H1 (cell line): ENCODE results near the gene GAK. TPM values are rescaled to one million over a fixed set of nuclear protein-coding genes. Genes with fewer than 3 reads are reported as not detected.

Experiments used
- CTCF ChIA-PET: fragments of 300-600 bp; sonication (Branson Sonifier 250); formaldehyde crosslinking; loops from one replicate; lab custom pipeline; 2021; ENCODE audit not compliant: partially characterized antibody; lab: Charles Lee
- POLR2A ChIA-PET: fragments of 300-600 bp; sonication (Branson Sonifier 250); formaldehyde crosslinking; loops from one replicate; lab custom pipeline; 2021; ENCODE audit warnings: inconsistent platforms; ENCODE audit not compliant: partially characterized antibody; lab: Charles Lee
- DNase-seq, 2 experiments: peaks; one replicate each; pipeline versions ENCODE4 v3.0.0 to v3.0.0-alpha.2; 2010 to 2022; ENCODE audit warnings: low spot score in 2 of 2, low read depth in 1 of 2, mixed read lengths in 1 of 2
- FAIRE-seq: peaks from 2 replicates; lab custom pipeline; 2011; peaks lifted over from hg19 to GRCh38; lab: Jason Lieb, UNC
- H2AFZ ChIP-seq: 2 replicates; pipeline ENCODE4 v1.8.1; 2012; ENCODE audit warnings: low read length, inconsistent platforms
- H2AK5ac ChIP-seq: 2 replicates; pipeline ENCODE4 v1.6.1; 2013; ENCODE audit warnings: low read depth, low read length
- H2BK120ac ChIP-seq: replicated peaks from 2 replicates; pipeline ENCODE3; 2013; ENCODE audit warnings: low read depth, low read length, inconsistent platforms
- H2BK12ac ChIP-seq: 2 replicates; pipeline ENCODE4 v1.6.1; 2013; ENCODE audit warnings: low read depth, low read length
- H2BK15ac ChIP-seq: 2 replicates; pipeline ENCODE4 v1.6.1; 2013; ENCODE audit warnings: low read length
- H2BK20ac ChIP-seq: 2 replicates; pipeline ENCODE4 v1.6.1; 2013; ENCODE audit warnings: low read length
- H2BK5ac ChIP-seq: 2 replicates; pipeline ENCODE4 v1.6.1; 2013; ENCODE audit warnings: low read depth, low read length
- H3K14ac ChIP-seq: 2 replicates; pipeline ENCODE4 v1.6.1; 2013; ENCODE audit warnings: inconsistent platforms; ENCODE audit not compliant: insufficient read length
- H3K18ac ChIP-seq: 2 replicates; pipeline ENCODE4 v1.6.1; 2013; ENCODE audit warnings: low read length; ENCODE audit errors: extremely low read depth
- H3K23ac ChIP-seq: 2 replicates; pipeline ENCODE4 v1.6.1; 2013; ENCODE audit warnings: inconsistent platforms; ENCODE audit not compliant: insufficient read length
- H3K23me2 ChIP-seq: 2 replicates; pipeline ENCODE4 v1.6.1; 2013; ENCODE audit warnings: low read depth, low read length
- H3K27ac ChIP-seq: 2 replicates; pipeline ENCODE4 v1.6.1; 2011; ENCODE audit warnings: low read depth, low read length, inconsistent platforms
- H3K27me3 ChIP-seq, 4 experiments: replicated peaks in 1 of 4; 1 replicate in 1 of 4; 2 replicates in 3 of 4; pipeline versions ENCODE4 v1.6.1 to v1.8.1; 2011 to 2013; ENCODE audit warnings: low read length in 3 of 4, mild to moderate bottlenecking in 3 of 4, inconsistent platforms in 2 of 4, mixed read lengths in 2 of 4, moderate library complexity in 1 of 4; ENCODE audit not compliant: control insufficient read depth in 3 of 4, insufficient read depth in 3 of 4; ENCODE audit errors: extremely low read depth in 1 of 4
- H3K36me3 ChIP-seq, 4 experiments: 2 replicates each; pipeline versions ENCODE4 v1.6.1 to v1.8.1; 2011 to 2013; ENCODE audit warnings: mild to moderate bottlenecking in 4 of 4, low read length in 3 of 4, moderate library complexity in 2 of 4, control low read depth in 1 of 4, inconsistent platforms in 1 of 4; ENCODE audit not compliant: insufficient read depth in 4 of 4, control insufficient read depth in 2 of 4
- H3K4ac ChIP-seq: replicated peaks from 2 replicates; pipeline ENCODE3; 2013; ENCODE audit warnings: low read length, low read depth, mixed read lengths, inconsistent platforms; ENCODE audit not compliant: insufficient read length
- H3K4me1 ChIP-seq, 4 experiments: replicated peaks in 1 of 4; 1 replicate in 1 of 4; 2 replicates in 3 of 4; pipeline versions ENCODE4 v1.6.1 to v1.8.1; 2011 to 2013; ENCODE audit warnings: low read length in 3 of 4, inconsistent platforms in 2 of 4, mixed read lengths in 1 of 4; ENCODE audit not compliant: insufficient read depth in 4 of 4, control insufficient read depth in 3 of 4
- H3K4me2 ChIP-seq, 2 experiments: 2 replicates each; pipeline versions ENCODE4 v1.6.1 to v1.8.1; 2011 to 2013; ENCODE audit warnings: low read depth in 2 of 2, low read length in 2 of 2, control low read depth in 1 of 2, inconsistent platforms in 1 of 2, mild to moderate bottlenecking in 1 of 2; ENCODE audit not compliant: insufficient read depth in 1 of 2
- H3K4me3 ChIP-seq, 4 experiments: fragments of 200-600, 300-600 bp in 1 of 4; sonication (generic), shearing (Covaris generic), sonication (Bioruptor Twin) in 1 of 4; 2 replicates each; pipeline versions ENCODE4 v1.5.1 to v1.8.1; 2011 to 2016; ENCODE audit warnings: low read length in 4 of 4, low read depth in 3 of 4, control low read depth in 2 of 4, inconsistent platforms in 2 of 4, mild to moderate bottlenecking in 2 of 4, mixed read lengths in 1 of 4, moderate library complexity in 1 of 4; ENCODE audit not compliant: insufficient read depth in 2 of 4; ENCODE audit errors: extremely low read depth in 1 of 4
- H3K56ac ChIP-seq: replicated peaks from 2 replicates; pipeline ENCODE3; 2013; ENCODE audit warnings: low read depth, mild to moderate bottlenecking, mixed read lengths, low read length, inconsistent platforms; ENCODE audit not compliant: insufficient read length
- H3K79me1 ChIP-seq: 2 replicates; pipeline ENCODE4 v1.6.1; 2013; ENCODE audit warnings: low read depth, low read length, control low read depth
- H3K79me2 ChIP-seq, 2 experiments: 2 replicates each; pipeline versions ENCODE4 v1.6.1 to v1.8.1; 2012 to 2013; ENCODE audit warnings: low read length in 2 of 2, mild to moderate bottlenecking in 2 of 2, inconsistent platforms in 1 of 2; ENCODE audit not compliant: insufficient read depth in 2 of 2, control insufficient read depth in 1 of 2
- H3K9ac ChIP-seq, 4 experiments: replicated peaks in 1 of 4; 1 replicate in 1 of 4; 2 replicates in 3 of 4; pipeline versions ENCODE4 v1.6.1 to v1.8.1; 2011 to 2013; ENCODE audit warnings: low read depth in 3 of 4, low read length in 3 of 4, control low read depth in 2 of 4, mild to moderate bottlenecking in 2 of 4, moderate library complexity in 2 of 4, inconsistent platforms in 1 of 4; ENCODE audit errors: extremely low read depth in 1 of 4
- H3K9me3 ChIP-seq, 2 experiments: 2 replicates each; pipeline versions ENCODE4 v1.6.1 to v1.8.1; 2012 to 2013; ENCODE audit warnings: mild to moderate bottlenecking in 2 of 2, moderate library complexity in 2 of 2, control low read depth in 1 of 2, inconsistent platforms in 1 of 2, low read depth in 1 of 2, low read length in 1 of 2, mixed read lengths in 1 of 2; ENCODE audit not compliant: insufficient read depth in 2 of 2
- H4K20me1 ChIP-seq, 2 experiments: replicated peaks in 1 of 2; 2 replicates each; pipeline versions ENCODE3 to v1.8.1; 2011 to 2013; ENCODE audit warnings: inconsistent platforms in 2 of 2, low read length in 2 of 2, mild to moderate bottlenecking in 1 of 2; ENCODE audit not compliant: insufficient read depth in 2 of 2, control insufficient read depth in 1 of 2
- H4K5ac ChIP-seq: 2 replicates; pipeline ENCODE4 v1.6.1; 2013; ENCODE audit warnings: low read length, low read depth, mixed read lengths, inconsistent platforms; ENCODE audit not compliant: insufficient read length
- H4K8ac ChIP-seq: 2 replicates; pipeline ENCODE4 v1.8.0; 2013; ENCODE audit warnings: mild to moderate bottlenecking, moderate library complexity, low read length, inconsistent platforms; ENCODE audit not compliant: insufficient read depth; ENCODE audit errors: extremely low read depth
- H4K91ac ChIP-seq: replicated peaks from 2 replicates; pipeline ENCODE3; 2013; ENCODE audit warnings: low read length, mixed read lengths, inconsistent platforms; ENCODE audit not compliant: insufficient read length
- BACH1 ChIP-seq: IDR thresholded peaks from 2 replicates; pipeline ENCODE4 v1.6.1; 2012; ENCODE audit warnings: low read length, improper control_type of control experiment
- GTF2F1 ChIP-seq: IDR thresholded peaks from 2 replicates; pipeline ENCODE4 v1.6.1; 2012; ENCODE audit warnings: low read depth, low read length, improper control_type of control experiment, borderline replicate concordance
- POLR2A ChIP-seq, 2 experiments: IDR thresholded peaks; 1 replicate in 1 of 2; 2 replicates in 1 of 2; pipeline ENCODE4 v1.6.1; 2011; ENCODE audit warnings: low read depth in 2 of 2, low read length in 2 of 2, mild to moderate bottlenecking in 2 of 2; ENCODE audit errors: control extremely low read depth in 1 of 2
- POU5F1 ChIP-seq: IDR thresholded peaks from 2 replicates; pipeline ENCODE4 v1.6.1; 2011; ENCODE audit warnings: low read depth, mild to moderate bottlenecking, low read length, moderate library complexity
- SIN3A ChIP-seq, 2 experiments: IDR thresholded peaks in 1 of 2; conservative IDR thresholded peaks in 1 of 2; 2 replicates each; pipeline ENCODE4 v1.6.1; 2011 to 2012; ENCODE audit warnings: low read length in 2 of 2, improper control_type of control experiment in 1 of 2, low read depth in 1 of 2, mild to moderate bottlenecking in 1 of 2
- SRF ChIP-seq: IDR thresholded peaks from 2 replicates; pipeline ENCODE4 v1.6.1; 2011; ENCODE audit warnings: mild to moderate bottlenecking, low read depth, low read length, moderate library complexity
- WGBS, 2 experiments: shearing (Covaris generic) in 1 of 2; methylation state at CpG; one replicate each; pipeline versions ENCODE4 v1.1.6 to v1.1.7; 2013 to 2015; ENCODE audit warnings: low lambda C conversion rate in 2 of 2, mixed read lengths in 2 of 2, inconsistent platforms in 1 of 2, low coverage in 1 of 2, missing lambda C conversion rate in 1 of 2; ENCODE audit not compliant: insufficient replicate concordance in 2 of 2, insufficient coverage in 1 of 2, insufficient read length in 1 of 2; ENCODE audit errors: extremely low coverage in 1 of 2, missing lambda C conversion rate in 1 of 2; 5-methylcytosine and 5-hydroxymethylcytosine counted together
- polyA plus RNA-seq, 7 experiments: library from polyadenylated mRNA; depleted of rRNA in 3 of 7; stranded (reverse) in 5 of 7; unstranded in 2 of 7; fragments of >200 nt in 5 of 7; fragments of 200-250 nt in 2 of 7; gene quantifications; 1 replicate in 5 of 7; 2 replicates in 1 of 7; 4 replicates in 1 of 7; pipeline versions ENCODE4 v1.2.1 to v1.2.3, GENCODE V29; 2011 to 2013; ENCODE audit warnings: missing spikeins in 2 of 7, mixed read lengths in 2 of 7
- total RNA-seq: library from RNA; stranded (reverse); fragmentation: NEBNext Ultra II Directional; extraction: Animal tissue kit (Norgen Biotek cat#: 25700); gene quantifications from 2 replicates; pipeline ENCODE4 v1.2.1, GENCODE V29; 2021
- TF ChIP-seq, protein P1 (sequence below): IDR thresholded peaks from 2 replicates; pipeline ENCODE4 v1.6.1; 2011; ENCODE audit warnings: low read depth, mild to moderate bottlenecking, low read length; ENCODE audit not compliant: insufficient read depth

The GAK gene
- total and polyA plus RNA-seq, 2 of the 8 experiments (the other 6 are each of a cell fraction or from before 2014, with no cell fraction given) = 31.5 to 70.8 TPM

DNA sequence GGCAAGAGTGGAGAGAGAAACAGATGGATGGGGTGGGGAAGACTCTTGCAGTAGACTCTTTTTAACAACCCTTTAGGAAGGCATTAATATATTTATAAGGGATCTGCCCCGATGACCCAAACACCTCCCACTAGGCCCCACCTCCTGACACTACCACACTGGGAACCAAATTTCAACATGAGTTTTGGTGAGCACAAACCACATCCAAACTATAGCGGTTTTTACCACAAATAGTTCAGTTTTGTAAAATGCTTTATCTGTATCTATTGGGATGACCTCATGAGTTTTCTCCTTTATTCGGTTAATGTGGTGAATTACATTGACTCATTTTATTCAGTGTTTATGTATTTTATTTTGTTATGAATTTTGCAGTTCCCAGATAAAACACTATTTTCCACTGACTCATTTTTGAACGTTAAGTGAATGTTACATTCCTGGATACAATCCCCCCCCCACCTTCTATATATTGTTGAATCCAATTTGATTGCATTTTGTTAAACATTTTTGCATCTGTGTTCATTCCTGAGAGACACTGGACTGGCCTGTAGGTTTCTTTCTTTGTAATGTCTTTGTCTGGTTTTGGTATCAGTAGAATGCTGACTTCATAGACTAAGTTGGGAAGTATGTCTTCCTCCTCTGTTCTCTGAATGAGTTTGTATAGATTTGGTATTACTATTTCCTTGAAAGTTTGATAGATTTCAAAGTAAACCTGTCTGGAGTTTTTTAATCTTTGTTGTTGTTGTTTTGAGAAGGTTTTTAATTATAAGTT is 92.3 kb downstream of the GAK start:
- FAIRE-seq = no peak
- H2AFZ ChIP-seq = no peak overlapping the region
- H2BK12ac ChIP-seq = no peak overlapping the region
- peaks cover 6 to 8% of the 10 kb centered on the region in 2 experiments; a peak in 1 of 4 replicates for H3K9me3 ChIP-seq
- H4K8ac ChIP-seq = no peak overlapping the region
- no peak overlapping the region for H3K4me3 ChIP-seq
- CTCF ChIA-PET = no interaction called here
- no peak overlapping the region for H3K18ac ChIP-seq
- H3K27me3 ChIP-seq = no peaks in the 10 kb centered on the region
- no peak overlapping the region for H2AK5ac ChIP-seq
- H2BK15ac ChIP-seq = no peak overlapping the region
- no peak overlapping the region for H3K23ac ChIP-seq
- H3K79me2 ChIP-seq = no peaks in the 10 kb centered on the region
- no peaks in the 10 kb centered on the region for H3K36me3 ChIP-seq
- H4K5ac ChIP-seq = no peak overlapping the region
- POLR2A ChIA-PET = no interaction called here
- H3K4me2 ChIP-seq = no peak overlapping the region
- H2BK120ac ChIP-seq = no peak overlapping the region
- no peaks in the 10 kb centered on the region for H4K20me1 ChIP-seq
- no peaks in the 10 kb centered on the region for H3K23me2 ChIP-seq
- H3K4ac ChIP-seq = no peak overlapping the region
- no peak overlapping the region for H2BK5ac ChIP-seq
- H3K9ac ChIP-seq = no peak overlapping the region
- TF ChIP-seq POU5F1 = no peak
- TF ChIP-seq, protein P1, sequence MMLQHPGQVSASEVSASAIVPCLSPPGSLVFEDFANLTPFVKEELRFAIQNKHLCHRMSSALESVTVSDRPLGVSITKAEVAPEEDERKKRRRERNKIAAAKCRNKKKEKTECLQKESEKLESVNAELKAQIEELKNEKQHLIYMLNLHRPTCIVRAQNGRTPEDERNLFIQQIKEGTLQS = no peak
- no peak for TF ChIP-seq POLR2A (IDR thresholded peaks at IDR 0.05; ENCODE audit: control extremely low read depth in 1 of 2, low read depth in 2 of 2, low read length in 2 of 2)
- TF ChIP-seq SIN3A (conservative IDR thresholded peaks at IDR 0.05 in 1 of 2, IDR thresholded peaks at IDR 0.05 in 1 of 2; ENCODE audit: low read depth in 1 of 2, low read length in 2 of 2) = no peak
- no peak for TF ChIP-seq GTF2F1
- TF ChIP-seq SRF = no peak
- TF ChIP-seq BACH1 = no peak
- TF ChIP-seq, all 59 proteins: peak for 0
- no peak overlapping the region for H3K27ac ChIP-seq
- H3K79me1 ChIP-seq = no peaks in the 10 kb centered on the region
- H3K56ac ChIP-seq = no peak overlapping the region
- no peak for DNase-seq
- no peaks in the 10 kb centered on the region for H3K4me1 ChIP-seq
- no peak overlapping the region for H2BK20ac ChIP-seq
- H3K14ac ChIP-seq = no peak overlapping the region
- no peak overlapping the region for H4K91ac ChIP-seq
- WGBS, 2 experiments = 92% methylated on average over 4 of the region's 4 CpGs; no CpG with 5 or more reads in 1 of the 2 experiments
